PC-3 (cell line): ENCODE results near the gene EN1.

Experiments used
- EZH2 ChIP-seq: fragments of 300-600 bp; sonication (generic); IDR thresholded peaks from one replicate; pipeline ENCODE4 v1.6.1; 2017; ENCODE audit warnings: antibody characterized with exemption, mild to moderate bottlenecking, low read length; ENCODE audit not compliant: unreplicated experiment
- EZH2phosphoT487 ChIP-seq: fragments of 300-600 bp; sonication (generic); IDR thresholded peaks from 2 replicates; pipeline ENCODE4 v1.6.1; 2018; ENCODE audit warnings: mild to moderate bottlenecking, antibody characterized with exemption, low read length, borderline replicate concordance
- TF ChIP-seq, protein P1 (sequence below): fragments of 300-600 bp; sonication (generic); conservative IDR thresholded peaks from 2 replicates; pipeline ENCODE4 v1.5.1; 2017; ENCODE audit warnings: antibody characterized with exemption, low read depth, mild to moderate bottlenecking, low read length

DNA sequence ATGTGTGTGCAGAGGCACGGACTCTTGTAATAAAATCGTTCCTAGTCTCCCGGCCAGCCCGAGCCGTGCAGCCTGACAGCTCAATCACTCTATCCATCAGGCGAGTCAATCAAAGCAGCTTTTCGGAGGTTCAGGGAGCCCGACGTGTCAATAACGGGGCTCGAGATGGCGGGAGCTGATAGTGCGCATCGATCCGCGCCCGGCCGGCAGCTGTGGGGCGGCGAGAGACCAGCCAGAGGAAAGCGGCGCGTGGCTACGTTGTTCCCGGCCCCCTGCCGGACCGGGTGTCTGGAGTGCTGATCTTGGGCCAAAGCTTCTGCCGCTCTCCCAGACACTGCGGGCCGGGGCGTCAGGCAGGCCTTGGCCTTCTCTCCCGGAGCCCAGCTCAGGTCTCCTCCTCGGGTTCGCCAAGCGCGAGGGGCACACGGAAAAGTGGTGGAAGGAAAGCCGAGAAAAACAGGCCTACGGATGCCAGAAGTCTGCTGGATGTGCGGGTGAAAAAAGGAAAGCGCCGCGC, 2.4 kb downstream of the EN1 start:
- no peak for TF ChIP-seq EZH2
- TF ChIP-seq, protein P1, sequence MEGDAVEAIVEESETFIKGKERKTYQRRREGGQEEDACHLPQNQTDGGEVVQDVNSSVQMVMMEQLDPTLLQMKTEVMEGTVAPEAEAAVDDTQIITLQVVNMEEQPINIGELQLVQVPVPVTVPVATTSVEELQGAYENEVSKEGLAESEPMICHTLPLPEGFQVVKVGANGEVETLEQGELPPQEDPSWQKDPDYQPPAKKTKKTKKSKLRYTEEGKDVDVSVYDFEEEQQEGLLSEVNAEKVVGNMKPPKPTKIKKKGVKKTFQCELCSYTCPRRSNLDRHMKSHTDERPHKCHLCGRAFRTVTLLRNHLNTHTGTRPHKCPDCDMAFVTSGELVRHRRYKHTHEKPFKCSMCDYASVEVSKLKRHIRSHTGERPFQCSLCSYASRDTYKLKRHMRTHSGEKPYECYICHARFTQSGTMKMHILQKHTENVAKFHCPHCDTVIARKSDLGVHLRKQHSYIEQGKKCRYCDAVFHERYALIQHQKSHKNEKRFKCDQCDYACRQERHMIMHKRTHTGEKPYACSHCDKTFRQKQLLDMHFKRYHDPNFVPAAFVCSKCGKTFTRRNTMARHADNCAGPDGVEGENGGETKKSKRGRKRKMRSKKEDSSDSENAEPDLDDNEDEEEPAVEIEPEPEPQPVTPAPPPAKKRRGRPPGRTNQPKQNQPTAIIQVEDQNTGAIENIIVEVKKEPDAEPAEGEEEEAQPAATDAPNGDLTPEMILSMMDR: no peak
- TF ChIP-seq EZH2phosphoT487: no peak
